ENCODE measurements around the gene OCIAD2.
A peak's percentile ranks its signal among the peaks of the same experiment; 100 is the strongest.
"Not testable (repeated sequence)": the region's sequence is repeated elsewhere in the genome, so short reads cannot be mapped to it uniquely, and the experiment has no call there.

OCIAD2 gene

GRCh38 chr4:48899432-48899749 is 7.2 kb downstream of the OCIAD2 start:
- Histone ChIP-seq H3F3A (ENCODE audit: insufficient read depth) (no peaks in the 10 kb centered on the region), H2AFZ (ENCODE audit: low read depth, low read length, severe bottlenecking) (no peak overlapping the region), H3K27ac (ENCODE audit: low read depth, low read length) (peak overlapping the region; percentile 20; the same call in 1 of the 2 replicates), H3K9me3 (ENCODE audit: insufficient read depth, low read length) (no peaks in the 10 kb centered on the region), H3K4me2 (ENCODE audit: low read depth, low read length, poor library complexity, severe bottlenecking) (no peak overlapping the region), H3K9ac (ENCODE audit: low read length) (no peak overlapping the region), H3K4me3 (ENCODE audit: insufficient read depth, low read length, poor library complexity, severe bottlenecking) (no peak overlapping the region), H4K20me1 (ENCODE audit: low read depth, low read length) (no peaks in the 10 kb centered on the region), H3K36me3 (ENCODE audit: low read length) (0 out of 2 replicates have a peak, but pooled peaks cover 8% of the 10 kb centered on the region), H3K9me2 (replicated peaks; ENCODE audit: insufficient read depth, low read length) (no peaks in the 10 kb centered on the region), H3K27me3 (ENCODE audit: low read length) (no peaks in the 10 kb centered on the region), H3K79me2 (ENCODE audit: insufficient read depth, low read length) (no peaks in the 10 kb centered on the region)
- TF ChIP-seq CTCF (IDR thresholded peaks at IDR 0.05; ENCODE audit: insufficient read depth, low read length, poor library complexity, severe bottlenecking) (no peak), EZH2phosphoT487 (conservative IDR thresholded peaks at IDR 0.05; ENCODE audit: low read length) (no peak)

GRCh38 chr4:48898733-48899431 is 7.7 kb downstream of the OCIAD2 start:
- H3K27ac ChIP-seq (ENCODE audit: low read depth, low read length) = peak overlapping the region; percentile 20; the same call in 1 of the 2 replicates
- H3K9ac ChIP-seq (ENCODE audit: low read length) = no peak overlapping the region
- TF ChIP-seq EZH2phosphoT487 (conservative IDR thresholded peaks at IDR 0.05; ENCODE audit: low read length) = no peak
- no peaks in the 10 kb centered on the region for H3K27me3 ChIP-seq (ENCODE audit: low read length)
- no peak overlapping the region for H3K4me2 ChIP-seq (ENCODE audit: low read depth, low read length, poor library complexity, severe bottlenecking)
- H3K36me3 ChIP-seq (ENCODE audit: low read length) = 0 out of 2 replicates have a peak, but pooled peaks cover 8% of the 10 kb centered on the region
- H3F3A ChIP-seq (ENCODE audit: insufficient read depth) = no peaks in the 10 kb centered on the region
- no peak overlapping the region for H2AFZ ChIP-seq (ENCODE audit: low read depth, low read length, severe bottlenecking)
- no peaks in the 10 kb centered on the region for H3K9me2 ChIP-seq (replicated peaks; ENCODE audit: insufficient read depth, low read length)
- H4K20me1 ChIP-seq (ENCODE audit: low read depth, low read length) = no peaks in the 10 kb centered on the region
- H3K4me3 ChIP-seq (ENCODE audit: insufficient read depth, low read length, poor library complexity, severe bottlenecking) = no peak overlapping the region
- no peaks in the 10 kb centered on the region for H3K9me3 ChIP-seq (ENCODE audit: insufficient read depth, low read length)
- no peaks in the 10 kb centered on the region for H3K79me2 ChIP-seq (ENCODE audit: insufficient read depth, low read length)

GRCh38 chr4:48896845-48897244 is 9.7 kb downstream of the OCIAD2 start:
- no peak overlapping the region for H3K27ac ChIP-seq (ENCODE audit: low read depth, low read length)
- no peak overlapping the region for H3K4me3 ChIP-seq (ENCODE audit: insufficient read depth, low read length, poor library complexity, severe bottlenecking)
- no peak overlapping the region for H3K9ac ChIP-seq (ENCODE audit: low read length)
- H3K9me3 ChIP-seq (ENCODE audit: insufficient read depth, low read length) = no peaks in the 10 kb centered on the region
- no peaks in the 10 kb centered on the region for H3K9me2 ChIP-seq (replicated peaks; ENCODE audit: insufficient read depth, low read length)
- no peaks in the 10 kb centered on the region for H3F3A ChIP-seq (ENCODE audit: insufficient read depth)
- no peaks in the 10 kb centered on the region for H3K79me2 ChIP-seq (ENCODE audit: insufficient read depth, low read length)
- peaks cover 11% of the 10 kb centered on the region; the same call in 1 of the 2 replicates for H3K36me3 ChIP-seq (ENCODE audit: low read length)
- H4K20me1 ChIP-seq (ENCODE audit: low read depth, low read length) = no peaks in the 10 kb centered on the region
- no peak for TF ChIP-seq EZH2phosphoT487 (conservative IDR thresholded peaks at IDR 0.05; ENCODE audit: low read length)
- no peak for TF ChIP-seq CTCF (IDR thresholded peaks at IDR 0.05; ENCODE audit: insufficient read depth, low read length, poor library complexity, severe bottlenecking)
- no peak overlapping the region for H3K4me2 ChIP-seq (ENCODE audit: low read depth, low read length, poor library complexity, severe bottlenecking)
- H3K27me3 ChIP-seq (ENCODE audit: low read length) = no peaks in the 10 kb centered on the region
- H2AFZ ChIP-seq (ENCODE audit: low read depth, low read length, severe bottlenecking) = no peak overlapping the region

GRCh38 chr4:48891028-48891619 is 15.4 kb downstream of the OCIAD2 start:
- no peak for TF ChIP-seq EZH2phosphoT487 (conservative IDR thresholded peaks at IDR 0.05; ENCODE audit: low read length)
- no peak for TF ChIP-seq CTCF (IDR thresholded peaks at IDR 0.05; ENCODE audit: insufficient read depth, low read length, poor library complexity, severe bottlenecking)
- Histone ChIP-seq H3F3A (ENCODE audit: insufficient read depth) (no peaks in the 10 kb centered on the region), H3K27ac (ENCODE audit: low read depth, low read length) (no peak overlapping the region), H3K9me3 (ENCODE audit: insufficient read depth, low read length) (no peaks in the 10 kb centered on the region), H4K20me1 (ENCODE audit: low read depth, low read length) (no peaks in the 10 kb centered on the region), H3K27me3 (ENCODE audit: low read length) (no peaks in the 10 kb centered on the region), H3K36me3 (ENCODE audit: low read length) (peaks cover 9% of the 10 kb centered on the region; the same call in 1 of the 2 replicates), H3K4me2 (ENCODE audit: low read depth, low read length, poor library complexity, severe bottlenecking) (no peak overlapping the region), H2AFZ (ENCODE audit: low read depth, low read length, severe bottlenecking) (no peak overlapping the region), H3K79me2 (ENCODE audit: insufficient read depth, low read length) (no peaks in the 10 kb centered on the region), H3K9ac (ENCODE audit: low read length) (no peak overlapping the region), H3K4me3 (ENCODE audit: insufficient read depth, low read length, poor library complexity, severe bottlenecking) (no peak overlapping the region), H3K9me2 (replicated peaks; ENCODE audit: insufficient read depth, low read length) (no peaks in the 10 kb centered on the region)

GRCh38 chr4:48889750-48890149 is 16.8 kb downstream of the OCIAD2 start:
- not testable (repeated sequence) for H3K4me2 ChIP-seq (ENCODE audit: low read depth, low read length, poor library complexity, severe bottlenecking); H3K27me3 ChIP-seq (ENCODE audit: low read length); H3K9me2 ChIP-seq (replicated peaks; ENCODE audit: insufficient read depth, low read length); H3K36me3 ChIP-seq (ENCODE audit: low read length); H3K4me3 ChIP-seq (ENCODE audit: insufficient read depth, low read length, poor library complexity, severe bottlenecking); H3K79me2 ChIP-seq (ENCODE audit: insufficient read depth, low read length); H3K9ac ChIP-seq (ENCODE audit: low read length); H2AFZ ChIP-seq (ENCODE audit: low read depth, low read length, severe bottlenecking); H3F3A ChIP-seq (ENCODE audit: insufficient read depth); H3K27ac ChIP-seq (ENCODE audit: low read depth, low read length); H4K20me1 ChIP-seq (ENCODE audit: low read depth, low read length); H3K9me3 ChIP-seq (ENCODE audit: insufficient read depth, low read length)

All from SU-DHL-6 (cell line).